PC-3 (cell line): ENCODE measurements around the gene STOX2. TPM values are rescaled to one million over a fixed set of nuclear protein-coding genes. Genes with fewer than 3 reads are reported as not detected.
A peak's percentile ranks its signal among the peaks of the same experiment; 100 is the strongest.

ENCODE experiments used
- ATAC-seq: fragments of 200-7000 bp; cut with Tn5 transposase; 2 replicates; pipeline ENCODE4 v1.9.1; 2020; ENCODE audit warnings: mild to moderate bottlenecking, moderate library complexity
- BruUV-seq: library from RNA; stranded (reverse); fragments of 400-500 nt; replicated peaks from 2 replicates; lab custom pipeline; 2021; lab: Mats Ljungman, UMichigan
- CTCF ChIA-PET: fragments of 300-600 bp; sonication (Branson Sonifier 250); formaldehyde crosslinking; loops from one replicate; lab custom pipeline; 2022; ENCODE audit warnings: antibody characterized with exemption; lab: Charles Lee
- POLR2A ChIA-PET: fragments of 300-600 bp; sonication (Branson Sonifier 250); formaldehyde crosslinking; loops from one replicate; lab custom pipeline; 2022; ENCODE audit warnings: antibody characterized with exemption; ENCODE audit not compliant: unreplicated experiment; lab: Charles Lee
- DNase-seq: peaks from one replicate; pipeline ENCODE4 v3.0.0-alpha.2; 2015
- H2AFZ ChIP-seq: fragments of 300-600 bp; sonication (generic); 2 replicates; pipeline ENCODE4 v1.6.0; 2016; ENCODE audit warnings: antibody characterized with exemption, low read length
- H3F3A ChIP-seq: fragments of 300-600 bp; sonication (generic); one replicate; pipeline ENCODE4 v1.6.0; 2017; ENCODE audit warnings: antibody characterized with exemption, low read length, control low read depth, mild to moderate bottlenecking; ENCODE audit not compliant: unreplicated experiment
- H3K27ac ChIP-seq: fragments of 300-600 bp; sonication (generic); 2 replicates; pipeline ENCODE4 v1.5.1; 2016; ENCODE audit warnings: mild to moderate bottlenecking, low read length
- H3K27me3 ChIP-seq: fragments of 300-600 bp; sonication (generic); 2 replicates; pipeline ENCODE4 v1.6.1; 2016; ENCODE audit warnings: low read length, mixed read lengths
- H3K36me3 ChIP-seq: fragments of 300-600 bp; sonication (generic); 2 replicates; pipeline ENCODE4 v1.6.1; 2016; ENCODE audit warnings: low read depth, mixed run types, low read length, mixed read lengths
- H3K4me1 ChIP-seq: fragments of 300-600 bp; sonication (generic); 2 replicates; pipeline ENCODE4 v1.5.1; 2016; ENCODE audit warnings: low read length; ENCODE audit not compliant: insufficient read depth
- H3K4me2 ChIP-seq: fragments of 300-600 bp; sonication (generic); 2 replicates; pipeline ENCODE4 v1.6.0; 2016; ENCODE audit warnings: low read length
- H3K4me3 ChIP-seq: fragments of 300-600 bp; sonication (generic); 2 replicates; pipeline ENCODE4 v1.5.1; 2016; ENCODE audit warnings: mild to moderate bottlenecking, low read length, mixed read lengths
- H3K79me2 ChIP-seq: fragments of 300-600 bp; sonication (generic); 2 replicates; pipeline ENCODE4 v1.6.1; 2017; ENCODE audit warnings: low read length, mixed read lengths
- H3K9ac ChIP-seq: fragments of 300-600 bp; sonication (generic); 2 replicates; pipeline ENCODE4 v1.6.0; 2016; ENCODE audit warnings: mild to moderate bottlenecking, low read length
- H3K9me2 ChIP-seq: fragments of 300-600 bp; sonication (generic); replicated peaks from 2 replicates; pipeline ENCODE4 v1.6.1; 2016; ENCODE audit warnings: mixed run types, low read length, mixed read lengths
- H3K9me3 ChIP-seq: fragments of 300-600 bp; sonication (generic); 2 replicates; pipeline ENCODE4 v1.6.1; 2016; ENCODE audit warnings: low read length, mixed read lengths
- H4K20me1 ChIP-seq: fragments of 300-600 bp; sonication (generic); 2 replicates; pipeline ENCODE4 v1.6.1; 2016; ENCODE audit warnings: low read length, mixed read lengths
- EZH2 ChIP-seq: fragments of 300-600 bp; sonication (generic); IDR thresholded peaks from one replicate; pipeline ENCODE4 v1.6.1; 2017; ENCODE audit warnings: antibody characterized with exemption, mild to moderate bottlenecking, low read length; ENCODE audit not compliant: unreplicated experiment
- EZH2phosphoT487 ChIP-seq: fragments of 300-600 bp; sonication (generic); IDR thresholded peaks from 2 replicates; pipeline ENCODE4 v1.6.1; 2018; ENCODE audit warnings: mild to moderate bottlenecking, antibody characterized with exemption, low read length, borderline replicate concordance
- intact Hi-C: fragments of 100-400 bp; cut with micrococcal nuclease; formaldehyde crosslinking; loops from 2 replicates; pipeline ENCODE4 v1.9.0; 2023
- total RNA-seq: library from RNA; depleted of rRNA; stranded (reverse); fragments of >200 nt; gene quantifications from 2 replicates; pipeline ENCODE4 v1.2.3, GENCODE V29; 2014
- TF ChIP-seq, protein P1 (sequence below): fragments of 300-600 bp; sonication (generic); conservative IDR thresholded peaks from 2 replicates; pipeline ENCODE4 v1.5.1; 2017; ENCODE audit warnings: antibody characterized with exemption, low read depth, mild to moderate bottlenecking, low read length

STOX2 gene
- total RNA-seq, 1 experiment from 2014 or later: 3.6 TPM

DNA sequence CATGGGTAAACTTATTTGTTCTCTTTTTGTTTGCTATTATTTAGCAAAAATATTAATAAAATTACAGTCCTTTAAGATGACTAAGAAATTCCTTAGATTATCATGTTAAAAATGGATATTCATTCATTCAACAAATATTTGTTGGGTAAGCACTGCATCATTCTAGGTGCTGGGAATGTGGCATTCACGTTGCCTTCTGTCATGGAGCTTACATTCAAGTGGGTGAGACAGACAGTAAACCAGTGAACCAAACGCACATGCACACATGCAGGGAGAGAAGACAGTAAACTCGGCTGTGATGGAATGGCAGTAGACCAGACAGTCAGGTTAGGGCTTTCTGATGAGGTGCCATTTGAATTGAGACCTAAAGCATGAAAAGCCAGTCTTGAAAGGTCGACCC is 91.8 kb downstream of the STOX2 start:
- no peaks in the 10 kb centered on the region for H3K9me2 ChIP-seq
- TF ChIP-seq EZH2phosphoT487 (no peak), EZH2 (no peak)
- TF ChIP-seq, protein P1, sequence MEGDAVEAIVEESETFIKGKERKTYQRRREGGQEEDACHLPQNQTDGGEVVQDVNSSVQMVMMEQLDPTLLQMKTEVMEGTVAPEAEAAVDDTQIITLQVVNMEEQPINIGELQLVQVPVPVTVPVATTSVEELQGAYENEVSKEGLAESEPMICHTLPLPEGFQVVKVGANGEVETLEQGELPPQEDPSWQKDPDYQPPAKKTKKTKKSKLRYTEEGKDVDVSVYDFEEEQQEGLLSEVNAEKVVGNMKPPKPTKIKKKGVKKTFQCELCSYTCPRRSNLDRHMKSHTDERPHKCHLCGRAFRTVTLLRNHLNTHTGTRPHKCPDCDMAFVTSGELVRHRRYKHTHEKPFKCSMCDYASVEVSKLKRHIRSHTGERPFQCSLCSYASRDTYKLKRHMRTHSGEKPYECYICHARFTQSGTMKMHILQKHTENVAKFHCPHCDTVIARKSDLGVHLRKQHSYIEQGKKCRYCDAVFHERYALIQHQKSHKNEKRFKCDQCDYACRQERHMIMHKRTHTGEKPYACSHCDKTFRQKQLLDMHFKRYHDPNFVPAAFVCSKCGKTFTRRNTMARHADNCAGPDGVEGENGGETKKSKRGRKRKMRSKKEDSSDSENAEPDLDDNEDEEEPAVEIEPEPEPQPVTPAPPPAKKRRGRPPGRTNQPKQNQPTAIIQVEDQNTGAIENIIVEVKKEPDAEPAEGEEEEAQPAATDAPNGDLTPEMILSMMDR: no peak
- no TSS peak for BruUV-seq
- no peaks in the 10 kb centered on the region for H3K27me3 ChIP-seq
- CTCF ChIA-PET: no interaction called here
- DNase-seq: peak; percentile 60
- H3K4me1 ChIP-seq: peaks cover 13% of the 10 kb centered on the region; the same call in 1 of the 2 replicates
- intact Hi-C loops: no loop called here
- no peak overlapping the region for H3K4me2 ChIP-seq
- no peaks in the 10 kb centered on the region for H3K36me3 ChIP-seq
- POLR2A ChIA-PET: no interaction called here
- no peak overlapping the region for H3K27ac ChIP-seq
- H3K9me3 ChIP-seq: no peaks in the 10 kb centered on the region
- no peak overlapping the region for H2AFZ ChIP-seq
- no peak overlapping the region for H3K4me3 ChIP-seq
- peak; percentile 38; the same call in 1 of the 2 replicates for ATAC-seq
- no peaks in the 10 kb centered on the region for H3K79me2 ChIP-seq
- H3K9ac ChIP-seq: no peak overlapping the region
- H3F3A ChIP-seq: no peaks in the 10 kb centered on the region
- no peaks in the 10 kb centered on the region for H4K20me1 ChIP-seq

DNA sequence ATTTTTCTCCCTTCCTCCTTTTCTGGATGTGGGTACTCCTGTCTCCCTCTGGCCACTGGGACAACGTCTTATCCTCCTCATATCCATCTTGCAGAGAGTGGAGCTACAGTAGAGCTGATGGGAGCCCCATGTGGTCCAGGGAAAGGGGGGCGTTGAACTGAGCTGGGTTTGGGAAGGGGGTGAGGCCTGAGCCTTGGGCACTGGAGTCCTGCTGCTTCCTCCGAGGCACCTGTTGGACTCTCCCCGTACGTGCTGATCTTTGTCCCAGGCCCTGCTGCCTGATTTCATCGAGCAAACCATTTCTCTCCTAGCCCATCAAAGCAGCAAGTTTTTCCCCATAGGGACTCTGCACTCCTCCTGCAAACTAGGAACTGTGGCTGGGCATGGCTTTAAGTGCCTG is 94.3 kb downstream of the STOX2 start:
- TF ChIP-seq EZH2 (no peak), EZH2phosphoT487 (no peak)
- TF ChIP-seq, protein P1: no peak

DNA sequence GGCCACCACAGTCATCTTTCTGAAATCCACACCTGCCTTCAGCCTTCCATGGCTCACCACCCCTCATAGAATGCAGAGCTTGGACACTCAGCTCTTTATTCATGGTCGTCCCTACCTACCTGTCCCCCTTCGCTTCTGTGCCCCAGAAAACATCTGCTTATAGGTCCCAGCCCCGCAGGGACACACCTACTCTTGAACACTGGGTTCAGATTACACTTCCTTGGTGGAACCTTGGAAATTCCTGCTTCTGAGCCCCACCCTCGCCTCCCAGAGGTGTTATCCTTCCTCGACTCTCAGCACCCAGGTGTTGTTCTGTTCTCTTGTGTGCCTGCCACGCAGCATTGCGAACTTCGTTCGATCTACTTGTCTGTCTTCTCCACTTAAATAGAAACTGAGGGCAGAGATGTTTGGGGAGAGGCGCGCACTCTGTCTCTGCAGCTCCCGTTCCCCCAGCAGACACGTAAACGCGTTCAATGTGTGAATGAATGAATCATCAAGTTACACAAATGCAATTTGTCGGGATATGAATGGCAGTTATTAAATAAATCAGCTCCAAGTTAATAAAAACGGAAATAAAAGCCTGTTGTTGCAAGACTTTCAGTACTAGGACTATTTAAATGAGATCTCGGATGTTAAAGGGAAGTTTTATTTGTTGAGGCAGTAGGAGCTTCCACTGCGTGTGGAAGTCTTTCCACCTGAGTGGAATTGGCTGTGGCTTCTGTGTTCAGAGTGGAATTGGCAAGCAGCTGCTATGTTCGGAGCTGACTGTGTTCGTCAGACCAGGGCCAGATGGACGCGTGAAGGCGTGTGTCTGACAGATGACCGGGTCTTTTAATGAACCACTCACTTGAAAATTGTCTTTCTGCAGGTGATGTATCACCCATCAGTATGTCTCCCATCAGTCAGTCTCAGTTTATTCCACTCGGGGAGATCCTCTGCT is 95.6 kb downstream of the STOX2 start:
- Histone ChIP-seq H3K27ac (no peak overlapping the region), H3F3A (no peaks in the 10 kb centered on the region), H4K20me1 (no peaks in the 10 kb centered on the region), H3K4me2 (no peak overlapping the region), H3K79me2 (no peaks in the 10 kb centered on the region), H3K36me3 (no peaks in the 10 kb centered on the region), H3K9me3 (no peaks in the 10 kb centered on the region), H2AFZ (no peak overlapping the region), H3K4me3 (no peak overlapping the region), H3K9me2 (no peaks in the 10 kb centered on the region), H3K4me1 (peaks cover 13% of the 10 kb centered on the region; the same call in 1 of the 2 replicates), H3K9ac (no peak overlapping the region), H3K27me3 (no peaks in the 10 kb centered on the region)
- DNase-seq: no peak
- TF ChIP-seq EZH2phosphoT487: no peak
- TF ChIP-seq, protein P1: no peak
- TF ChIP-seq EZH2: no peak
- intact Hi-C loops: no loop called here
- ChIA-PET CTCF (no interaction called here), POLR2A (no interaction called here)
- BruUV-seq: no TSS peak
- ATAC-seq: no peak

More for the DNA sequence above, 94.3 kb downstream of the STOX2 start:
- H3K36me3 ChIP-seq: no peaks in the 10 kb centered on the region
- H2AFZ ChIP-seq: no peak overlapping the region
- H4K20me1 ChIP-seq: no peaks in the 10 kb centered on the region
- no TSS peak for BruUV-seq
- no peaks in the 10 kb centered on the region for H3K9me2 ChIP-seq
- no peak overlapping the region for H3K4me3 ChIP-seq
- H3K9ac ChIP-seq: no peak overlapping the region
- POLR2A ChIA-PET: no interaction called here
- ATAC-seq: no peak
- H3K27ac ChIP-seq: no peak overlapping the region
- H3F3A ChIP-seq: no peaks in the 10 kb centered on the region
- intact Hi-C loops: no loop called here
- peaks cover 13% of the 10 kb centered on the region; the same call in 1 of the 2 replicates for H3K4me1 ChIP-seq
- no peaks in the 10 kb centered on the region for H3K9me3 ChIP-seq
- no peak overlapping the region for H3K4me2 ChIP-seq
- DNase-seq: no peak
- no peaks in the 10 kb centered on the region for H3K27me3 ChIP-seq
- CTCF ChIA-PET: no interaction called here
- no peaks in the 10 kb centered on the region for H3K79me2 ChIP-seq
